ENCODE results near the gene AMBP.
A peak's percentile ranks its signal among the peaks of the same experiment; 100 is the strongest.
"Not testable (repeated sequence)": the region's sequence is repeated elsewhere in the genome, so short reads cannot be mapped to it uniquely, and the experiment has no call there.

Gene AMBP

DNA sequence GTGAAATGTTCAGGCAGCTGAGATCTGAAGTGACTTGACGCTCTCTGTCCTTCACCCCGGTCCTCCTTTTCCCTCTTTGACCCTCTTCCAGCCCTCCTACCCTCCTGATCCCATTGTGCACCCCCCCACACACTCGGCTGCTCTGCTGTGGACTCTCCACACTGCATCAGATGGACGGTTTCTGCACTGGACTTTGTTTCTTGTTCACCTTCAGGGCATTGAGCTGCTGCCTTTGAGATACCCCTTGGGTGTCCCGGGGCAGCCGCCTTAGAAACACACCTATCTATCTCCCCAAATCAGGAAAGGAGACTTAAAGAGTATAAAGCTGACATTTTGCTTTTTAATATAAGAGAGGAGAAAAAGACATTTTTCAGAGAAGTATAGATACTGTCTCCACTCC, 27.5 kb downstream of the AMBP start:
- DNase-seq (ENCODE audit: low spot score): no peak

- DNase-seq (ENCODE audit: low spot score): no peak
These were observed 27.9 kb downstream of the AMBP start for GRCh38 chr9:114050226-114050568.

DNA sequence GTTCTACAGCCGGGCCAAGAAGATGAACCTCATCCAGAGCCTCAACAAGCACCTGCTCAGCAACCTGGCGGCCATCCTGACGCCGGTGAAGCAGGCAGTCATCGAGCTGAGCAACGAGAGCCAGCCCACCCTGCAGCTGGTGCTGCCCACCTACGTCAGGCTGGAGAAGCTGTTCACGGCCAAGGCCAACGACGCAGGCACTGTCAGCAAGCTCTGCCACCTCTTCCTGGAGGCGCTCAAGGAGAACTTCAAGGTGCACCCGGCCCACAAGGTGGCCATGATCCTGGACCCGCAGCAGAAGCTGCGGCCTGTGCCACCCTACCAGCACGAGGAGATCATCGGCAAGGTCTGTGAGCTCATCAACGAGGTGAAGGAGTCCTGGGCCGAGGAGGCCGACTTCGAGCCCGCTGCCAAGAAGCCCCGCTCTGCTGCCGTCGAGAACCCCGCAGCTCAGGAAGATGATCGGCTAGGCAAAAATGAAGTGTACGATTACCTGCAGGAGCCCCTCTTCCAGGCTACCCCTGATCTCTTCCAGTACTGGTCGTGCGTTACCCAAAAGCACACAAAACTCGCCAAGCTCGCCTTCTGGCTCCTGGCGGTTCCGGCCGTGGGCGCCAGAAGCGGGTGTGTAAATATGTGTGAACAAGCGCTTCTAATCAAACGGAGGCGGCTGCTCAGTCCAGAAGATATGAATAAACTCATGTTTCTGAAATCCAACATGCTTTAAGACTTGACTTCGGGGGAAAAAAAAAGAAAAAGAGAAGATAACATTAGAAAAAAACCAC, 28.5 kb downstream of the AMBP start:
- DNase-seq (ENCODE audit: low spot score): no peak

DNA sequence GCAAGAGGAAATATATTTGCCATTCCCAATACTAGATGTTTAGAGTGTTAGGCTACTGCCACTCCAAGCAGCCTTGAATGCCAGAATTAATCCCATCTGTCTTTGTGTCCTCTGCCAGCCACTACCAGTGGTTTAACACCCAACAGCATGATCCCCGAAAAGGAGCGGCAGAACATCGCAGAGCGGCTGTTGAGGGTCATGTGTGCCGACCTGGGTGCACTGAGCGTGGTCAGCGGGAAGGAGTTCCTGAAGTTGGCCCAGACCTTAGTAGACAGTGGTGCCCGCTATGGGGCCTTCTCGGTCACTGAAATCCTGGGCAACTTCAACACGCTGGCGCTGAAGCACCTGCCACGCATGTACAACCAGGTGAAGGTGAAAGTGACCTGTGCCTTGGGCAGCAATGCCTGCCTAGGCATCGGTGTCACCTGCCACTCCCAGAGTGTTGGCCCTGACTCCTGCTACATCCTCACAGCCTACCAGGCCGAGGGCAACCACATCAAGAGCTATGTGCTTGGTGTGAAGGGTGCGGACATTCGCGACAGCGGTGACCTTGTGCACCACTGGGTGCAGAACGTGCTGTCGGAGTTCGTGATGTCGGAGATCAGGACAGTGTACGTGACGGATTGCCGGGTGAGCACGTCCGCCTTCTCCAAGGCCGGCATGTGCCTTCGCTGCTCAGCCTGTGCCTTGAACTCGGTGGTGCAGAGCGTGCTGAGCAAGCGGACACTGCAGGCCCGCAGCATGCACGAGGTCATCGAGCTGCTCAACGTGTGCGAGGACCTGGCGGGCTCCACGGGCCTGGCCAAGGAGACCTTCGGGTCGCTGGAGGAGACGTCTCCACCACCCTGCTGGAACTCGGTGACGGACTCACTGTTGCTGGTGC, 29.3 kb downstream of the AMBP start:
- no peak for DNase-seq (ENCODE audit: low spot score)

DNA sequence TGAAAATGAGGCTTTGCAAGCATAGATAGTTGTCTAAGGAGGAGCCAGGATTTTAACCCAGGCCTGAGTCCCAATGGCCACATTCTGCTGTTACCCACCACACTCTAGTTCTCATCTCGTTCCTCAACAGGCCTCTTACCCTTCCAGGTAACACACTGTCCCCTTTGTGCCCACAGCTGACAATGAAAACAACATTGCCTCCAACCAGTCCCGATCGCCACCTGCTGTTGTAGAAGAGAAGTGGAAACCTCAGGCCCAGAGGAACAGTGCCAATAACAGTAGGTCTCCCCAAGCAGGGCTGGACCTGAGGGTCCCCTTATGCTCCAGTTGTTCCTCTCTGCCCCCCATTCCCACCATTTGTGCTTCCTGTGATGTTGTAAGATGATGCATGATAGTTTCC, 30.4 kb downstream of the AMBP start:
- DNase-seq (ENCODE audit: low spot score): no peak

DNA sequence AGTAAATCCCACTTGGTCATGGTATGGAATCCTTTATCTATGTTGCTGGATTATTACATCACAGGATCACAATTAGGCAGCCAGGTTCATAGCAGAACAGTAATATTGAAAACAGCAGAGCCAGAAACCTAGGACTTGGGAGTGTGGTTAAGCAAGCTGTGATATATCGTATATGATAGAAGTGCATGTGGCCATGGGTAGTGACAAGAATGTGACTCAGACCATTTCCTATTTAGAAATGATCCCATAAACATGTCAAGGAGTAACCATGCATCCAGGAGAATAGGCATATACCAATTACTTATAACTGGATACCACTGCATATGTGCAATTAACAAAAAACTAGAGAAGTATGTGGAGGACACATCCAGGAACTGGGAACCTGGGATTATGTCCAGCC, 31.2 kb downstream of the AMBP start:
- DNase-seq (ENCODE audit: low spot score): no peak

DNA sequence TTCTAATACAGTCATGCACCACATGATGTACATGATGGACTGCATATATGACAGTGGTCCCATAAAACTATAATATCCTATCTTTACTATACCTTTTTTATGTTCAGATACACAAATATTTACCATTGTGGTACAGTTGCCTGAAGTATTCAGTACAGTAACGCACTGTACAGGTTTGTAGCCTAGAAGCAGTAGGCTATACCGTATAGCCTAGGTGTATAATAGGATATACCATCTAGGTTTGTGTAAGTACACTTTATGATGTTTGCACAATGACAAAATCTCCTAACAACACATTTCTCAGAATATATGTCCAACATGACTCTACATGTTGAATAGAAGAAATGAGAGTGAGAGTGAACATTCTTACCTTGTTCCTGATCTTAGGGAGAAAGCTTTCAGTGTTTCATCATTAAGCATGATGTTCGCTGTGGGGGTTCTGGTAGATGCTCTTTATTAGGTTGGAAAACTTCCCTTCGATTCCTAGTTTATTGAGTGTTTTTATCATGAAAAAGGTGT, 31.8 kb downstream of the AMBP start:
- DNase-seq (ENCODE audit: low spot score): no peak

GRCh38 chr9:114043660-114044059, 34.4 kb downstream of the AMBP start:
- DNase-seq (ENCODE audit: low spot score): not testable (repeated sequence)

DNA sequence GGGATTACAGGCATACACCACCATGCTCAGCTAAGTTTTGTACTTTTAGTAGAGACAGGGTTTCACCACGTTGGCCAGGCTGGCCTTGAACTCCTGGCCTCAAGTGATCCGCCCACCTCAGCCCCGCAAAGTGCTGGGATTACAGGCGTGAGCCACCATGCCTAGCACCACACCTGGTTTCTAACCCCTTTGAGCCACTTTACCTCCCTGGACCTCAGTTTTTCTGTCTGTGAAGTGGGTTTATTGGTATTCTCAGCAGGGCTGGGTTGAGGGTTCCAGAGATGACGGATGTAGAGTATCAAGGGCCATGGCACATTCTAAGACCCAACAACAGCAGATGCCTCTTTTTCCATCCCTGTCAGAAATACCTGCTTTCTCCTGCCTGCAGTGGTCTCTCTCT, 38.6 kb downstream of the AMBP start:
- DNase-seq (ENCODE audit: low spot score): no peak

DNA sequence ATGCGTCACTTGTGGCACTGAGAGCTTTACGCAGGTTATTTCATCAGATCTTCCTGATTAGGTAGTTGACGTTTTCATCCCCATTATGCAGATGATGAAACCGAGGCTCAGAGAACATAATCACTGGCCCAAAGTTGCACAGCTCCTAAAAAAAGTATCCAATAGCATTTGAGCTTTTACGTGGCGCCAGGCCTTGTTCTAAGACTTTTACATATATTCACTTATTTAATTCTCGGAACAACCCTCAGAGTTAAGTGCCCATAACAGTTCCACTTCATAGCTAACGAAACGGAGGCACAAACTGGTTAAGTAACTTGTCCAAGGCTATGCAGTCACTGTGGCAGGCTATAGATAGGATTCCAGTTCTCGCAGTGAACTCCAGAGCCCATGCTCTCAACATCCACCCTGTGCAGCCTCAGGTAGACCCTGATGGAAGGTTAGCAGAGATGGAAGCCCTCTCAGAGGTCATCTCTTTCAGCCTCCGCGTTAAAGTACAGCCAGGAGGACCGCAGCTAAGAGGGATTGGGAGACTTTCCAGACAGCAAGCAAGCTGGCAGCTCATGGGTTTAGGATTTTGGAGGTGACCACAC, 39.3 kb downstream of the AMBP start:
- DNase-seq (ENCODE audit: low spot score): no peak

DNA sequence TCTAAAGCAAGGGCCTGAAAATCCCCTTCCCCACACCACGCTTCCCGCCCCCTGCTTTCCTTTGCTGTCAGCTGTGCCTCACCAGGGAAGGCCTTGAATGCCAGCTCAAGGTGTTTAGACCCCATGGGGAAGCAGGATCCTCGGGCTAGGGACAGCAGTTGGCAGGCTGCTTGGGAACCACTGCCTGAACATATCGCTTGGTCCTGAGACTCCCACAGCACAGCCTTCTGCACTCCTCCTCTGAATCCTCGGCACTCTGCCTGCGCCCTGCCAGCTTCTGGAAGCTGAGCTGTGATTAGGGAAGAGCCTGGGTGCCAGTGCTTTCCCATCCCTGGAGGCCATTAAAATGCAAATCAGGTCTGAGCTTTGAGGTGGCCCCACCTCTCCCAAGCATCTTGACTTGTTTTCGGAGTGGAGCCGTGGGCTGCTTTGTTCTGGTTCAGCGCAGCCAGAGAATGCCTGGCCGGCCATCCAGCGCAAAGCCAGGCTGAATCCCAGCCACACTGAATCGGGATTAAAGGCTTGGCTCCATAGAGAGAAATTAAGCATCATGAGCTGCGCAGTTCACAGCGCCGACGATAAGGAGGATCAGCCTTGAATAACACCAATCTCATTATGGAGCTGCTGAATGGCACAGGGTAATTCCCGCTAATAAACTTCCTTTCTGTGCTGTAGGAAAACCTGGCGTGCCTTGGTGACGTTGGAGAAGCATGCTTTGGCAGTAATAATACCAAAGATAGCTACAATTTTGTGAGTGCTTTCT, 40.0 kb downstream of the AMBP start:
- no peak for DNase-seq (ENCODE audit: low spot score)

DNA sequence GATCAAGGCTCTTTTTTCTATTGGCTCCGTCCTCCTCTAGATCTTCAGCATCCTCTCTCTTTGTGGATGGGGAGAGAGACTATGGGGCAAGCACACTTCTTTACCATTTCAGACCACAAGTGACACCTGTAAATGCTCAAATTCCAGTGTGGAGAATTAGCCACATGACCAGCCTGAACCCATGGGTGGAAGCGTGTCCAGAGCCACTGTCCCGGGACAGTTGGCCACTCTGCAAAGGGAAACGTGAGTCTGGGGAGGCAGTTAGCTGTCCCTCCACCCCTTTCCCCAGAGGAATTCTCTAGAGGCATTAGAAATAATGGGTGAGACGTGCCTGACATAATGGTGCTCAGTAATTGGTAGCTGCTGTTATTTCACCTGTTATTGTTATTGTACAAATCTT, 40.9 kb downstream of the AMBP start:
- DNase-seq (ENCODE audit: low spot score): no peak

GRCh38 chr9:114035845-114036801, 42.0 kb downstream of the AMBP start:
- no peak for DNase-seq (ENCODE audit: low spot score)

DNA sequence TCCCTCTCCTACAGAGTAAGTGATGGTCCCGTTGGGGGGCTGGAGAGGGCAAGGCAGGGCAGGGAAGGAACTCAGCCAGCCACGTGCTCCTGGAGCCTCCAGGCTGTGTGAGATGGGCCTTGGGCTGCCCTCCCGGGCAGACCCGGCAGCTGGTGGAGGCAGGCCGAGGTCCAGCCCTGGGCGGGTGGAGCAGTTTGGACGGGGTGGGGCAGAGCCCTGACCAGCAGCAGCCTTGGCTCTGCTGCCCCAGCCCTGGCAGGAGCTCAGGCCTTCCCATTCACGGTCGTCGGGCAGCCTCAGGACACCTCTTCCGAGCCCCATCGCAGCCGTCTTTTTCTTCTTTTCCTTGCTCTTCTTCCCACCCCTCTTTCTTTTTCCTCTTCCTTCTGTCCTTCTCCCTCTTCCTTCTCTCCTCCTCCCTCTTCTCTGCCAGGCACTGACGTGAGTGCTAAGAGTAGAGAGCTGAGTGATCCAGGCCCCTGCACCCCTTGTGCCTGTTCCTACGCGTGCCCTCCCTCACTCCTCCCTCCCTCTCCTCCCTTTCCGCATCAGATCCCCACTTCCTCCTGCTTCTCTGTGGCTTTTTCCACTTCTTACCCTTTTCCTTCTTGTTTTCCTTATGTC, 42.8 kb downstream of the AMBP start:
- no peak for DNase-seq (ENCODE audit: low spot score)

GRCh38 chr9:114034661-114035062, 43.4 kb downstream of the AMBP start:
- DNase-seq (ENCODE audit: low spot score): no peak

- no peak for DNase-seq (ENCODE audit: low spot score)
These were observed 43.9 kb downstream of the AMBP start for GRCh38 chr9:114034196-114034595.

GRCh38 chr9:114033397-114034103, 44.5 kb downstream of the AMBP start:
- DNase-seq (ENCODE audit: low spot score): peak; percentile 39

DNA sequence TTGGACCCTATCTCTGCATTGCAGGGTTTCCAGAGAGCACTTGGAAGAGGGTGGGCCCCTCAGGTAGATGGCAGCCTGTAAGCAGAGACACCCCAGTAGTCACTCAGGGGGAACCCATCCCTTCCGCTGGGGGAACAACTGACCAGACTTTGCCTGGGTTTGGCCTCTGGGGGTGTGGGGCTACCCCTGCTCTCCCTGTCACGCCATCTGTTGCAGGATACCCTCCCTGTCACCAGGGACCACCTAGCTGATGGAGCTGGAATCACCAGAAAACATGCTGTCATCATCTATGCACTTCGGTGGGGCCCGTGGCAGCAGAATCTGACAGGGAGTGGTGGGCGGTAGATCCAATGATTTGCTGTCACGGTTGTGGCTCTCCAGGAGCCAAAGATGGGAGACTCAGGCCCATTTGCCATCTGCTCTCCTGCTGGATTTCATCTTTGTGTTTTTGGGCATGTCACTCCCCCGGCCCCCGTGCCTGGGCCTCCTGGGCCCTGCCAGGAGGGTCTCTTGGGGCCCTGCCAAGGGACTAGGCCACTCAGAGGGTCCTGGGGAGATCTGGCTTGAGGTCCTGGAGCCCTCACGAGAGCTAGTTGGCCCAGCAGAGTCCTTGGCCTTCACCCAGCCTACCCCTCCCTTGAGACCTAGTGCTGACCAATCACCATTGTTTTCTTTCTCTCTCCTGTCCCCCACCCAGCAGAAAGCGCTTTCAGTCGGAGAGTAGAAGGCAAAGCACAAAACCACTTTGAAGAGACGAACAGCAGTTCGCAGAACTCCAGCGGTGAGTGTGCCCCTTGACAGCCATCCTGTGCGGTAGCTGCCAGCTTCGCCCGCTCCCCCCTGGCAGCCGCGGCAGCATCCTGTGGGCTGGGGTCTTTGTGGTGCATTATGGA, 45.9 kb downstream of the AMBP start:
- no peak for DNase-seq (ENCODE audit: low spot score)
